Endothelial cell of umbilical vein (primary cell): ENCODE results near the gene CAPN15. TPM values are rescaled to one million over a fixed set of nuclear protein-coding genes. Genes with fewer than 3 reads are reported as not detected.

Source experiments
- BruUV-seq: library from RNA; stranded (reverse); fragments of 400-500 nt; replicated peaks from 2 replicates; lab custom pipeline; 2021; lab: Mats Ljungman, UMichigan
- CTCF ChIA-PET: fragments of 300-600, 350-600 bp; sonication (Branson Sonifier 250); formaldehyde crosslinking; loops from one replicate; lab custom pipeline; 2021; ENCODE audit warnings: antibody characterized with exemption, inconsistent platforms; lab: Charles Lee
- POLR2A ChIA-PET: fragments of 300-600, 350-600 bp; sonication (Branson Sonifier 250); formaldehyde crosslinking; loops from one replicate; lab custom pipeline; 2021; ENCODE audit warnings: antibody characterized with exemption, inconsistent platforms; lab: Charles Lee
- DNase-seq: peaks from one replicate; pipeline ENCODE4 v3.0.0-alpha.2; 2011; ENCODE audit warnings: low read depth, low spot score
- FAIRE-seq: peaks from 2 replicates; lab custom pipeline; 2011; peaks lifted over from hg19 to GRCh38; lab: Jason Lieb, UNC
- H2AFZ ChIP-seq: 2 replicates; pipeline ENCODE4 v1.6.0; 2012; ENCODE audit warnings: low read depth, low read length, control low read depth, inconsistent platforms
- H3K27ac ChIP-seq: 2 replicates; pipeline ENCODE4 v1.5.1; 2011; ENCODE audit warnings: low read depth, mild to moderate bottlenecking, control low read depth, low read length, moderate library complexity; ENCODE audit not compliant: insufficient read depth
- H3K27me3 ChIP-seq, 2 experiments: 2 replicates each; pipeline versions ENCODE4 v1.6.0 to v1.6.1; 2011; ENCODE audit warnings: low read length in 2 of 2, mixed read lengths in 1 of 2; ENCODE audit not compliant: control insufficient read depth in 2 of 2, insufficient read depth in 2 of 2
- H3K36me3 ChIP-seq, 2 experiments: 2 replicates in 1 of 2; 3 replicates in 1 of 2; pipeline ENCODE4 v1.5.1; 2011; ENCODE audit warnings: low read length in 2 of 2, mild to moderate bottlenecking in 1 of 2, moderate library complexity in 1 of 2; ENCODE audit not compliant: control insufficient read depth in 2 of 2, insufficient read depth in 2 of 2; ENCODE audit errors: extremely low read depth in 1 of 2
- H3K4me1 ChIP-seq: 3 replicates; pipeline ENCODE4 v1.5.1; 2011; ENCODE audit warnings: mild to moderate bottlenecking, low read length; ENCODE audit not compliant: control insufficient read depth, insufficient read depth; ENCODE audit errors: extremely low read depth
- H3K4me2 ChIP-seq: 2 replicates; pipeline ENCODE4 v1.6.1; 2011; ENCODE audit warnings: low read length, control low read depth, mixed read lengths; ENCODE audit not compliant: insufficient read depth
- H3K4me3 ChIP-seq, 3 experiments: fragments of 200-600 bp in 1 of 3; sonication (generic), shearing (Covaris generic) in 1 of 3; replicated peaks in 1 of 3; 2 replicates each; pipeline ENCODE4 v1.5.1; 2011 to 2016; ENCODE audit warnings: control low read depth in 3 of 3, low read length in 3 of 3, mild to moderate bottlenecking in 2 of 3, inconsistent platforms in 1 of 3, low read depth in 1 of 3, moderate library complexity in 1 of 3; ENCODE audit not compliant: insufficient read depth in 1 of 3
- H3K79me2 ChIP-seq: 2 replicates; pipeline ENCODE4 v1.6.0; 2012; ENCODE audit warnings: low read length, inconsistent platforms; ENCODE audit not compliant: control insufficient read depth, insufficient read depth
- H3K9ac ChIP-seq: replicated peaks from 2 replicates; pipeline ENCODE3; 2011; ENCODE audit warnings: low read length, control low read depth; ENCODE audit not compliant: insufficient read depth; ENCODE audit errors: extremely low read depth
- H3K9me1 ChIP-seq: replicated peaks from 3 replicates; pipeline ENCODE4 v1.6.0; 2011; ENCODE audit warnings: mild to moderate bottlenecking, low read length; ENCODE audit not compliant: control insufficient read depth, insufficient read depth; ENCODE audit errors: extremely low read depth
- H3K9me3 ChIP-seq: replicated peaks from 2 replicates; pipeline ENCODE4 v1.5.1; 2012; ENCODE audit warnings: low read length, inconsistent platforms; ENCODE audit not compliant: control insufficient read depth, insufficient read depth
- H4K20me1 ChIP-seq: replicated peaks from 2 replicates; pipeline ENCODE3; 2011; ENCODE audit warnings: mild to moderate bottlenecking, low read length; ENCODE audit not compliant: control insufficient read depth, insufficient read depth; ENCODE audit errors: extremely low read depth
- GATA2 ChIP-seq: IDR thresholded peaks from 2 replicates; pipeline ENCODE4 v1.7.0; 2011; ENCODE audit warnings: low read depth, mild to moderate bottlenecking, moderate library complexity, mixed read lengths, low read length; ENCODE audit not compliant: insufficient read length, insufficient read depth
- JUN ChIP-seq: IDR thresholded peaks from 2 replicates; pipeline ENCODE4 v1.6.1; 2011; ENCODE audit warnings: borderline replicate concordance, low read depth; ENCODE audit not compliant: insufficient read length, insufficient read depth
- MYC ChIP-seq: IDR thresholded peaks from one replicate; pipeline ENCODE4 v1.6.1; 2011; ENCODE audit warnings: mild to moderate bottlenecking, low read depth, low read length
- POLR2A ChIP-seq: IDR thresholded peaks from 2 replicates; pipeline ENCODE4 v1.6.1; 2012; ENCODE audit warnings: low read depth, mild to moderate bottlenecking, control low read depth, low read length
- POLR2AphosphoS5 ChIP-seq: IDR thresholded peaks from 2 replicates; pipeline ENCODE4 v1.6.1; 2012; ENCODE audit warnings: low read depth, mild to moderate bottlenecking, control low read depth, low read length, moderate library complexity; ENCODE audit not compliant: insufficient read depth
- dilution Hi-C: fragments of 300-500 bp; cut with MboI; formaldehyde crosslinking; loops from one replicate; pipeline ENCODE4 v1.15.0; 2019; ENCODE audit warnings: low sequenced_read_pairs; ENCODE audit not compliant: extremely low pct_ligation_motif_present
- intact Hi-C: fragments of 100-400 bp; cut with micrococcal nuclease; formaldehyde crosslinking; loops from one replicate; pipeline ENCODE4 v1.10.0; 2022
- polyA plus RNA-seq, 4 experiments: library from polyadenylated mRNA; depleted of rRNA in 3 of 4; stranded (reverse) in 3 of 4; unstranded in 1 of 4; fragments of >200 nt; gene quantifications; 2 replicates each; pipeline versions ENCODE4 v1.2.1 to v1.2.3, GENCODE V29; 2011 to 2012; ENCODE audit warnings: missing spikeins in 1 of 4
- total RNA-seq: library from RNA; stranded (reverse); gene quantifications from 2 replicates; pipeline ENCODE4 v1.2.3, GENCODE V29; 2021
- TF ChIP-seq, protein P1 (sequence below): IDR thresholded peaks from 2 replicates; pipeline ENCODE4 v1.6.1; 2011; ENCODE audit not compliant: insufficient read depth, insufficient read length
- TF ChIP-seq, protein P2 (sequence below), 2 donors: IDR thresholded peaks; 1 replicate in 1 of 2; 2 replicates in 1 of 2; pipeline ENCODE4 v1.5.1; 2011; ENCODE audit warnings: low read length in 2 of 2, mild to moderate bottlenecking in 2 of 2, moderate library complexity in 2 of 2, control low read depth in 1 of 2, inconsistent platforms in 1 of 2, low read depth in 1 of 2; ENCODE audit not compliant: insufficient read depth in 1 of 2; ENCODE audit errors: extremely low read depth in 1 of 2

CAPN15 gene
- total and polyA plus RNA-seq, 2 donors (not counting 3 experiments of a cell fraction or from before 2014, with no cell fraction given) = 33.9 to 65.0 TPM

DNA sequence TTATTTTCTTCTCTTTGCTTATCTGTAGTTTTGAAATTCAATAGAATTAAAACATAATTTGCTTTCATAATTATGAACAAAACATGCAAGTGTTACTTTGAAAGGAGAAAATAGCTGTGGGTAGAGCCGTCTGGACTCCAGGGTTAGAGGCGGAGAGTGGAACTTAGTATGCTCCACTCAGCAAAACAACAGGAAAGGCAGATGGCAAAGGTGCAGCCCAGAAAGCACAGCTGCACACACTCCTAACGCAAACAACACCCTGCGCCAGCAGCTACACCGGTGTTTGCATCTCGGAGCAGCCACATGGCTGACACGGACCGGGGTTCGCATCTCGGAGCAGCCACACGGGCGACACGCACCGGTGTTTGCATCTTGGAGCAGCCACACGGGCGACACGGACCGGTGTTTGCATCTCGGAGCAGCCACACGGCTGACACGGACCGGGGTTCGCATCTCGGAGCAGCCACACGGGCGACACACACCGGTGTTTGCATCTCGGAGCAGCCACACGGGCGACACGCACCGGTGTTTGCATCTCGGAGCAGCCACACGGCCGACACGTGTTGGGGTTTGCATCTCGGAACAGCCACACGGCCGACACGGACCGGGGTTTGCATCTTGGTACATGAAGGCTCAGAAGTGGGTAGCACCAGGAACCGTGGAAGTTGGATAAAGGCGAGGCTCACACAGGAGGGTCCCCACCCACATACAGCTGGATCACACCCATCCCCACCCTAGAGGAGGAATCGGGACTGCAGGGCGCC, 12.2 kb upstream of the CAPN15 start:
- no peaks in the 10 kb centered on the region for H3K9me3 ChIP-seq
- no TSS peak for BruUV-seq

More for the DNA sequence above, 12.2 kb upstream of the CAPN15 start:
- Histone ChIP-seq H3K27ac (no peak overlapping the region), H3K4me2 (no peak overlapping the region), H3K9me1 (no peaks in the 10 kb centered on the region), H2AFZ (no peak overlapping the region), H3K79me2 (no peaks in the 10 kb centered on the region), H4K20me1 (no peaks in the 10 kb centered on the region), H3K27me3 (no peaks in the 10 kb centered on the region), H3K9ac (no peak overlapping the region), H3K4me3 (no peak overlapping the region), H3K4me1 (no peaks in the 10 kb centered on the region), H3K36me3 (peaks cover 0 to 16% of the 10 kb centered on the region in 2 experiments)
- CTCF ChIA-PET = interaction anchor here (0.5 to 1.3 kb wide), 3 partner anchors 9 to 39 kb away, joined by 3 read pairs; no protein-coding TSS in a partner anchor
- POLR2A ChIA-PET = no interaction called here
- intact Hi-C loops (no loop called here), dilution Hi-C loops (no loop called here)
- TF ChIP-seq, protein P1, sequence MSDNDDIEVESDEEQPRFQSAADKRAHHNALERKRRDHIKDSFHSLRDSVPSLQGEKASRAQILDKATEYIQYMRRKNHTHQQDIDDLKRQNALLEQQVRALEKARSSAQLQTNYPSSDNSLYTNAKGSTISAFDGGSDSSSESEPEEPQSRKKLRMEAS = no peak
- no peak for TF ChIP-seq GATA2
- TF ChIP-seq POLR2A = no peak
- TF ChIP-seq POLR2AphosphoS5 = no peak
- TF ChIP-seq, protein P2, sequence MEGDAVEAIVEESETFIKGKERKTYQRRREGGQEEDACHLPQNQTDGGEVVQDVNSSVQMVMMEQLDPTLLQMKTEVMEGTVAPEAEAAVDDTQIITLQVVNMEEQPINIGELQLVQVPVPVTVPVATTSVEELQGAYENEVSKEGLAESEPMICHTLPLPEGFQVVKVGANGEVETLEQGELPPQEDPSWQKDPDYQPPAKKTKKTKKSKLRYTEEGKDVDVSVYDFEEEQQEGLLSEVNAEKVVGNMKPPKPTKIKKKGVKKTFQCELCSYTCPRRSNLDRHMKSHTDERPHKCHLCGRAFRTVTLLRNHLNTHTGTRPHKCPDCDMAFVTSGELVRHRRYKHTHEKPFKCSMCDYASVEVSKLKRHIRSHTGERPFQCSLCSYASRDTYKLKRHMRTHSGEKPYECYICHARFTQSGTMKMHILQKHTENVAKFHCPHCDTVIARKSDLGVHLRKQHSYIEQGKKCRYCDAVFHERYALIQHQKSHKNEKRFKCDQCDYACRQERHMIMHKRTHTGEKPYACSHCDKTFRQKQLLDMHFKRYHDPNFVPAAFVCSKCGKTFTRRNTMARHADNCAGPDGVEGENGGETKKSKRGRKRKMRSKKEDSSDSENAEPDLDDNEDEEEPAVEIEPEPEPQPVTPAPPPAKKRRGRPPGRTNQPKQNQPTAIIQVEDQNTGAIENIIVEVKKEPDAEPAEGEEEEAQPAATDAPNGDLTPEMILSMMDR (IDR thresholded peaks at IDR 0.05; ENCODE audit: extremely low read depth in 1 of 2, insufficient read depth in 1 of 2, low read depth in 1 of 2, low read length in 2 of 2) = no peak
- TF ChIP-seq MYC = no peak
- TF ChIP-seq JUN = no peak
- peak; percentile 55 for DNase-seq
- FAIRE-seq = no peak
